ENCODE data around the gene PCDHA6.
"Not testable (repeated sequence)": the region's sequence is repeated elsewhere in the genome, so short reads cannot be mapped to it uniquely, and the experiment has no call there.

PCDHA6 gene, protein sequence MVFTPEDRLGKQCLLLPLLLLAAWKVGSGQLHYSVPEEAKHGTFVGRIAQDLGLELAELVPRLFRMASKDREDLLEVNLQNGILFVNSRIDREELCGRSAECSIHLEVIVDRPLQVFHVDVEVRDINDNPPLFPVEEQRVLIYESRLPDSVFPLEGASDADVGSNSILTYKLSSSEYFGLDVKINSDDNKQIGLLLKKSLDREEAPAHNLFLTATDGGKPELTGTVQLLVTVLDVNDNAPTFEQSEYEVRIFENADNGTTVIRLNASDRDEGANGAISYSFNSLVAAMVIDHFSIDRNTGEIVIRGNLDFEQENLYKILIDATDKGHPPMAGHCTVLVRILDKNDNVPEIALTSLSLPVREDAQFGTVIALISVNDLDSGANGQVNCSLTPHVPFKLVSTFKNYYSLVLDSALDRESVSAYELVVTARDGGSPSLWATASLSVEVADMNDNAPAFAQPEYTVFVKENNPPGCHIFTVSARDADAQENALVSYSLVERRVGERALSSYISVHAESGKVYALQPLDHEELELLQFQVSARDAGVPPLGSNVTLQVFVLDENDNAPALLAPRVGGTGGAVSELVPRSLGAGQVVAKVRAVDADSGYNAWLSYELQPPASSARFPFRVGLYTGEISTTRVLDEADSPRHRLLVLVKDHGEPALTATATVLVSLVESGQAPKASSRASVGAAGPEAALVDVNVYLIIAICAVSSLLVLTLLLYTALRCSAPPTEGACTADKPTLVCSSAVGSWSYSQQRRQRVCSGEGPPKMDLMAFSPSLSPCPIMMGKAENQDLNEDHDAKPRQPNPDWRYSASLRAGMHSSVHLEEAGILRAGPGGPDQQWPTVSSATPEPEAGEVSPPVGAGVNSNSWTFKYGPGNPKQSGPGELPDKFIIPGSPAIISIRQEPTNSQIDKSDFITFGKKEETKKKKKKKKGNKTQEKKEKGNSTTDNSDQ

GRCh38 chr5:140827704-140828361, at the start of gene PCDHA6:
TSS of gene PCDHA6 (plus strand) at chr5:140827960. CDS start at chr5:140828092, 132 bp downstream.
- no peak for DNase-seq

GRCh38 chr5:140780512-140780911, 47.2 kb upstream of the PCDHA6 start:
- DNase-seq = no peak

GRCh38 chr5:140785905-140786686, 41.7 kb upstream of the PCDHA6 start, which contains the start of gene PCDHA1:
TSS of gene PCDHA1 (plus strand) at chr5:140786140.
- peak; percentile 54 for DNase-seq

GRCh38 chr5:140787422-140787821, 40.3 kb upstream of the PCDHA6 start:
- not testable (repeated sequence) for DNase-seq

DNA sequence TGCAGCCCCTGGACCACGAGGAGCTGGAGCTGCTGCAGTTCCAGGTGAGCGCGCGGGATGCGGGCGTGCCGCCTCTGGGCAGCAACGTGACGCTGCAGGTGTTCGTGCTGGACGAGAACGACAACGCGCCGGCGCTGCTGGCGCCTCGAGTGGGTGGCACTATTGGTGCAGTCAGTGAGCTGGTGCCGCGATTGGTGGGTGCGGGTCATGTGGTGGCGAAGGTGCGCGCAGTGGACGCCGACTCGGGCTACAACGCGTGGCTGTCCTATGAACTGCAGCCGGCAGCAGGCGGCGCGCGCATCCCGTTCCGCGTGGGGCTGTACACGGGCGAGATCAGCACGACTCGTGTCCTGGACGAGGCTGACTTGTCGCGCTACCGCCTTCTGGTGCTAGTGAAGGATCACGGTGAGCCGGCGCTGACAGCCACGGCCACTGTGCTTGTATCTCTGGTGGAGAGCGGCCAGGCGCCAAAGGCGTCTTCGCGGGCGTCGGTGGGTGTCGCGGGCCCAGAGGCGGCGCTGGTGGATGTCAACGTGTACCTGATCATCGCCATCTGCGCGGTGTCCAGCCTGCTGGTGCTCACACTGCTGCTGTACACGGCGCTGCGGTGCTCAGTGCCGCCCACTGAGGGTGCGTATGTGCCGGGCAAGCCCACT, 39.8 kb upstream of the PCDHA6 start:
- DNase-seq = not testable (repeated sequence)

DNA sequence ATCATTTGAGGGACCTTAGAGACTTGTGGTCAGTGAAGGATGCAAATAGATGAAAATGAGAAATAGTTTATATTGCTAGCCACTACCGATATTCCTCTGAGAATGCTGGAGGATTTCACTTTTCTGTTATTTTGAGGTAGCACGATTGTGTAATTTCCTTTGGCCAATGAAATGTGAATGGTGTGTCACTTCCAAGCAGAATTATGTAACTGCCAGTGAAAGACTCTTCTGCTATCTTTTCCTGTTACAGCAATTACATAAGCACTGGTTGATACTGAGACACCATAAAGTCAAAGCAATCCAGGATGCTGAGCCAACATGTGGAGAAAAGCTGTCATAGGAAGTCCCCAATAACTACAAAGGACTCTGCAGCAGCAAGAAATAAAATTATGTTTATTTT, 36.7 kb upstream of the PCDHA6 start:
- DNase-seq = peak; percentile 93

- no peak for DNase-seq
Measured at GRCh38 chr5:140794595-140795258, 33.0 kb upstream of the PCDHA6 start, which contains the start of gene PCDHA2. TSS of gene PCDHA2 (plus strand) at chr5:140794852.

DNA sequence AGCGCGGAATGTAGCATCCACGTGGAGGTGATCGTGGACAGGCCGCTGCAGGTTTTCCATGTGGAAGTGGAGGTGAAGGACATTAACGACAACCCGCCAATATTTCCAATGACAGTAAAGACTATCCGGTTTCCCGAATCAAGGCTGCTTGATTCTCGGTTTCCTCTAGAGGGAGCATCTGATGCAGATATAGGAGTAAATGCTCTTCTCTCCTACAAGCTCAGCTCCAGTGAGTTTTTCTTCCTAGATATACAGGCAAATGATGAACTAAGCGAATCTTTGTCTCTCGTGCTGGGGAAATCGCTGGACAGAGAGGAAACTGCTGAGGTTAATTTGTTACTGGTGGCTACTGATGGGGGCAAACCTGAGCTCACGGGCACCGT, 32.5 kb upstream of the PCDHA6 start:
- DNase-seq = no peak

GRCh38 chr5:140796072-140796717, 31.6 kb upstream of the PCDHA6 start:
- DNase-seq = not testable (repeated sequence)

GRCh38 chr5:140796718-140797095, 31.1 kb upstream of the PCDHA6 start:
- DNase-seq = no peak

DNA sequence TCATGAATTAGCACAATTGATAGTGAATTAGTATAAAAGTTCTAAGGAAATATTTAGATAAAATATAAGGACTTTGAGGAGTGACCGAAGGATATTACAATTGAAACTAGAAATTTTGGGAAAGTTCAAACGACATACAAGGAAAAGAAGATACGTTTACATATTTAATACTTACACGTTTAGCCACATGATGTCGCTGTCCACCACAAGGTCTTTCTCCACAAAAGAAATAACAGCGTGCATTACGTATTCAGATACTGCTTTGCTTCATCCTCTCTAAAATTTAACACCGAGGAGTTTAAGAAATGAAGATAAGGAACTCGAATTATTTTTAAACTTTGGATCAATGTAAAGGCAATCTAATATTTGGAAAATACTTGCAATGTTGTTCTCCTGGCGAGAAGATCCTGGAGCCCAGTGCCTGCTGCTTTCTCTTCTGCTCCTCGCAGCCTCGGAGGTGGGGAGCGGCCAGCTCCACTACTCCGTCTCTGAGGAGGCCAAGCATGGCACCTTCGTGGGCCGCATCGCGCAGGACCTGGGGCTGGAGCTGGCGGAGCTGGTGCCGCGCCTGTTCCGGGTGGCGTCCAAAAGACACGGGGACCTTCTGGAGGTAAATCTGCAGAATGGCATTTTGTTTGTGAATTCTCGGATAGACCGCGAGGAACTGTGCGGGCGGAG, 26.8 kb upstream of the PCDHA6 start, which contains the start of gene PCDHA3:
PCDHA3 (plus strand) TSS at position 242 of the 678 bp plus-strand sequence.
- no peak for DNase-seq

DNA sequence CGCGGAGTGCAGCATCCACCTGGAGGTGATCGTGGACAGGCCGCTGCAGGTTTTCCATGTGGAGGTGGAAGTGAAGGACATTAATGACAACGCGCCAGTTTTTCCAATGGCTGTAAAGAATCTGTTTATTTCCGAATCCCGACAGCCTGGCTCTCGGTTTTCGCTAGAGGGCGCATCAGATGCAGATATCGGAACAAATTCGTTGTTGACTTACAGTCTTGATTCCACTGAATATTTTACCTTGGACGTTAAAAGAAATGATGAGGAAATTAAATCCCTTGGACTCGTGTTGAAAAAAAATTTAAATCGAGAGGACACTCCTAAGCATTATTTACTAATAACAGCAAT, 26.3 kb upstream of the PCDHA6 start:
- no peak for DNase-seq

DNA sequence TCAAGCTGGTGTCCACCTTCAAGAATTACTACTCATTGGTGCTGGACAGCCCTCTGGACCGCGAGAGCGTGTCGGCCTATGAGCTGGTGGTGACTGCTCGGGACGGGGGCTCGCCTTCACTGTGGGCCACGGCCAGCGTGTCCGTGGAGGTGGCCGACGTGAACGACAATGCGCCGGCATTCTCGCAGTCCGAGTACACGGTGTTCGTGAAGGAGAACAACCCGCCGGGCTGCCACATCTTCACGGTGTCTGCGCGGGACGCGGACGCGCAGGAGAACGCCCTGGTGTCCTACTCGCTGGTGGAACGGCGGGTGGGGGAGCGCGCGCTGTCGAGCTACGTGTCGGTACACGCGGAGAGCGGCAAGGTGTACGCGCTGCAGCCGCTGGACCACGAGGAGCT, 25.4 kb upstream of the PCDHA6 start:
- not testable (repeated sequence) for DNase-seq

- no peak for DNase-seq
Measured at GRCh38 chr5:140802781-140803271, 24.9 kb upstream of the PCDHA6 start.

DNA sequence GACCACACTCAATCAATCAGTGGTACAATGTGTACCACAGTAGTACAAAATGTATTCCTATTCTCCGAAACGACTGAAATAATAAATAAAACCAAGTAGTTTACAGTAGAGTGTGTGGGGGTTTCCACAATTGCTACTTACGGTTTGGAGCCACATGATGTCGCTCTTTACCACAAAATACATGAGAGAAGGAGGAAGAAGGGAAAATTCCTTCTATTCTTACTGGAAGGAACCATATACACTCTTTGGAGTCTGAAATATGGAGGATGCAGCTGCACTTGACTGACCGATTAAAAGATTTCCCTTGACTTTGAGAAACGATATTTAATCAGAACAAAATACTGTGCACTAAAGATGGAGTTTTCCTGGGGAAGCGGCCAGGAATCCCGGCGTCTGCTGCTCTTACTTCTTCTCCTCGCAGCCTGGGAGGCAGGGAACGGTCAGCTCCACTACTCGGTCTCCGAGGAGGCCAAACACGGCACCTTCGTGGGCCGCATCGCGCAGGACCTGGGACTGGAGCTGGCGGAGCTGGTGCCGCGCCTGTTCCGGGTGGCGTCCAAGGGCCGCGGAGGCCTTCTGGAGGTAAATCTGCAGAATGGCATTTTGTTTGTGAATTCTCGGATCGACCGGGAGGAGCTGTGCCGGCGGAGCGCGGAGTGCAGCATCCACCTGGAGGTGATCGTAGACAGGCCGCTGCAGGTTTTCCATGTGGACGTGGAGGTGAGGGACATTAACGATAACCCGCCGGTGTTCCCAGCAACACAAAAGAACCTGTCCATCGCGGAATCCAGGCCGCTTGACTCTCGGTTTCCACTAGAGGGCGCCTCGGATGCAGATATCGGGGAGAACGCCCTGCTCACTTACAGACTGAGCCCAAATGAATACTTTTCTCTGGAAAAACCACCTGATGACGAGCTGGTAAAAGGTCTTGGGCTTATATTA, 20.7 kb upstream of the PCDHA6 start, which contains the start of gene PCDHA4:
PCDHA4 (plus strand) TSS at position 235 of the 942 bp plus-strand sequence.
- no peak for DNase-seq

DNA sequence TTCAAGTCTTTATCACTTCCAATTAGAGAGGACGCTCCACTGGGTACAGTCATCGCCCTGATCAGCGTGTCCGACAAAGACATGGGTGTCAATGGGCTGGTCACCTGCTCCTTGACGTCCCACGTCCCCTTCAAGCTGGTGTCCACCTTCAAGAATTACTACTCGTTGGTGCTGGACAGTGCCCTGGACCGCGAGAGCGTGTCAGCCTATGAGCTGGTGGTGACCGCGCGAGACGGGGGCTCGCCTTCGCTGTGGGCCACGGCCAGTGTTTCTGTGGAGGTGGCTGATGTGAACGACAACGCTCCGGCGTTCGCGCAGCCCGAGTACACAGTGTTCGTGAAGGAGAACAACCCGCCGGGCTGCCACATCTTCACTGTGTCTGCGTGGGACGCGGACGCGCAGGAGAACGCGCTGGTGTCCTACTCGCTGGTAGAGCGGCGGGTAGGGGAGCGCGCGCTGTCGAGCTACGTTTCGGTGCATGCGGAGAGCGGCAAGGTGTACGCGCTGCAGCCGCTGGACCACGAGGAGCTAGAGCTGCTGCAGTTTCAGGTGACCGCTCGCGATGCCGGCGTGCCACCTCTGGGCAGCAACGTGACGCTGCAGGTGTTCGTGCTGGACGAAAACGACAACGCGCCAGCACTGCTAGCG, 19.4 kb upstream of the PCDHA6 start:
- DNase-seq = not testable (repeated sequence)

DNA sequence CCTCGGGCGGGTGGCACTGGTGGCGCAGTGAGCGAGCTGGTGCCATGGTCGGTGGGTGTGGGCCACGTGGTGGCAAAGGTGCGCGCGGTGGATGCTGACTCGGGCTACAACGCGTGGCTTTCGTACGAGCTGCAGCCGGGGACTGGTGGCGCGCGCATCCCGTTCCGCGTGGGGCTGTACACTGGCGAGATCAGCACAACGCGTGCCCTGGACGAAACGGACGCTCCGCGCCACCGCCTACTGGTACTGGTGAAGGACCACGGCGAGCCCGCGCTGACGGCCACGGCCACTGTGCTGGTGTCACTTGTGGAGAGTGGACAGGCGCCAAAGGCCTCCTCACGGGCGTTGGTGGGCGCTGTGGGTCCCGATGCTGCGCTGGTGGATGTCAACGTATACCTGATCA, 18.9 kb upstream of the PCDHA6 start:
- DNase-seq = no peak

Measured in MV-4-11 (cell line).